HFFc6 (cell line): ENCODE data around the gene GPR142. TPM values are rescaled to one million over a fixed set of nuclear protein-coding genes. Genes with fewer than 3 reads are reported as not detected.
"Not testable (repeated sequence)": the region's sequence is repeated elsewhere in the genome, so short reads cannot be mapped to it uniquely, and the experiment has no call there.

Experiments
- DNase-seq: peaks from one replicate; pipeline ENCODE4 v3.0.0-alpha.2; 2018
- H3K27ac Mint-ChIP-seq: 2 replicates; pipeline ENCODE4 v1.8.0; 2020; ENCODE audit warnings: mild to moderate bottlenecking, mixed read lengths
- H3K27me3 Mint-ChIP-seq: 2 replicates; pipeline ENCODE4 v1.8.0; 2021; ENCODE audit warnings: mild to moderate bottlenecking, moderate library complexity, mixed read lengths; ENCODE audit not compliant: insufficient read depth
- H3K36me3 Mint-ChIP-seq: 2 replicates; pipeline ENCODE4 v1.8.0; 2021; ENCODE audit warnings: low read depth, mixed read lengths
- H3K4me1 Mint-ChIP-seq: 2 replicates; pipeline ENCODE4 v1.8.0; 2020; ENCODE audit warnings: low read depth, mixed read lengths
- H3K4me3 Mint-ChIP-seq: 2 replicates; pipeline ENCODE4 v1.8.0; 2020; ENCODE audit warnings: mild to moderate bottlenecking, moderate library complexity, mixed read lengths
- H3K9me3 Mint-ChIP-seq: 2 replicates; pipeline ENCODE4 v1.8.0; 2020; ENCODE audit warnings: mild to moderate bottlenecking, mixed read lengths
- total RNA-seq, 6 experiments: library from RNA; stranded (reverse); fragmentation: NEBNext Ultra II Directional; extraction: Animal tissue kit (Norgen Biotek cat#: 25700); gene quantifications; 2 replicates in 1 of 6; 3 replicates in 5 of 6; pipeline ENCODE4 v1.2.3, GENCODE V29; 2021
- TF ChIP-seq, protein P1 (sequence below): fragments of 200-600 bp; sonication (generic); IDR thresholded peaks from 2 replicates; pipeline ENCODE4 v1.5.0; 2021; ENCODE audit warnings: antibody characterized with exemption, mild to moderate bottlenecking

Gene GPR142
- total RNA-seq, 6 experiments from 2014 or later, result not detected

DNA sequence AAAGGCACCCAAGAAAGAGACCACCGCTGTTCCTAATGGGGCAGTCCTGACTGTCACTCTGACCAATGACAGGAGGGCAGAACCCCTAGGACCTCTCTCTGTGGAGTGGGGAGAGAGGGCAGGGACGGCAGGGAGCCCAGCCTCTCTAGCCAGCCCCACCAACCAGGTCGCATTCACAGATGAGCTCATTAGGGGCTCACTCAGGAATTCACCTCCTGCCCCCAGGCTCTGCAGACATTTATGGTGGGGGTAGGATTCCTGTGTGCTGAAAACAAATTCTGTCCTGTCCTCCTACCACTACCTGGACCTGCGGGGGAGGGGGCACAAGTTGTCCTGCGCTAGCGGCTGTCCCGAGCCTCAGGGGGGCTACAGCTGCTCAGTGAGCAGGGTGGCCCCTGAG, 36.9 kb downstream of the GPR142 start:
- Mint-ChIP-seq H3K36me3 (no peaks in the 10 kb centered on the region; the same call in 1 of the 2 replicates), H3K9me3 (peaks cover 50% of the 10 kb centered on the region), H3K27ac (no peak overlapping the region), H3K27me3 (no peaks in the 10 kb centered on the region), H3K4me1 (no peaks in the 10 kb centered on the region), H3K4me3 (no peak overlapping the region)
- TF ChIP-seq, protein P1, sequence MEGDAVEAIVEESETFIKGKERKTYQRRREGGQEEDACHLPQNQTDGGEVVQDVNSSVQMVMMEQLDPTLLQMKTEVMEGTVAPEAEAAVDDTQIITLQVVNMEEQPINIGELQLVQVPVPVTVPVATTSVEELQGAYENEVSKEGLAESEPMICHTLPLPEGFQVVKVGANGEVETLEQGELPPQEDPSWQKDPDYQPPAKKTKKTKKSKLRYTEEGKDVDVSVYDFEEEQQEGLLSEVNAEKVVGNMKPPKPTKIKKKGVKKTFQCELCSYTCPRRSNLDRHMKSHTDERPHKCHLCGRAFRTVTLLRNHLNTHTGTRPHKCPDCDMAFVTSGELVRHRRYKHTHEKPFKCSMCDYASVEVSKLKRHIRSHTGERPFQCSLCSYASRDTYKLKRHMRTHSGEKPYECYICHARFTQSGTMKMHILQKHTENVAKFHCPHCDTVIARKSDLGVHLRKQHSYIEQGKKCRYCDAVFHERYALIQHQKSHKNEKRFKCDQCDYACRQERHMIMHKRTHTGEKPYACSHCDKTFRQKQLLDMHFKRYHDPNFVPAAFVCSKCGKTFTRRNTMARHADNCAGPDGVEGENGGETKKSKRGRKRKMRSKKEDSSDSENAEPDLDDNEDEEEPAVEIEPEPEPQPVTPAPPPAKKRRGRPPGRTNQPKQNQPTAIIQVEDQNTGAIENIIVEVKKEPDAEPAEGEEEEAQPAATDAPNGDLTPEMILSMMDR, result no peak
- DNase-seq, result no peak

DNA sequence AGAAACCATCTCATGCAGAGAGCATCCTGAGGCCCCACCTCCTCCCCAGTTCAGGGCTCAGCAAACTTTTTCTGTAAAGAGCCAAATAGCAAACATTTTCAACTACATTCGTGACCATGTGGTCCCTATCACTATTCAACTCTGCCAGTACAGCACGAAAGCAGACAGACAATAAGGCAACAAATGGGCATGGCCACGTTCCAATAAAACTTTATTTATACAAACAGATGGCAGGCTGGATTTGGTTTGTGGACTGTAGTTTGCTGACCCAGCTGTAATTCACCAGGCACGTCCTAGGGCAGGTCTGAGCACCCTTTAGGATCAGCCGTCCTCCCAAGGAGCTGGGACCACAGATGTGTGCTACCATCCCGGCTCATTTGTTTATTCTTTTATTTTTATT, 37.5 kb downstream of the GPR142 start:
- TF ChIP-seq, protein P1, result no peak
- Mint-ChIP-seq H3K27ac (no peak overlapping the region), H3K36me3 (no peaks in the 10 kb centered on the region; the same call in 1 of the 2 replicates), H3K4me3 (no peak overlapping the region), H3K4me1 (no peaks in the 10 kb centered on the region), H3K9me3 (peaks cover 44% of the 10 kb centered on the region), H3K27me3 (no peaks in the 10 kb centered on the region)
- DNase-seq, result no peak

DNA sequence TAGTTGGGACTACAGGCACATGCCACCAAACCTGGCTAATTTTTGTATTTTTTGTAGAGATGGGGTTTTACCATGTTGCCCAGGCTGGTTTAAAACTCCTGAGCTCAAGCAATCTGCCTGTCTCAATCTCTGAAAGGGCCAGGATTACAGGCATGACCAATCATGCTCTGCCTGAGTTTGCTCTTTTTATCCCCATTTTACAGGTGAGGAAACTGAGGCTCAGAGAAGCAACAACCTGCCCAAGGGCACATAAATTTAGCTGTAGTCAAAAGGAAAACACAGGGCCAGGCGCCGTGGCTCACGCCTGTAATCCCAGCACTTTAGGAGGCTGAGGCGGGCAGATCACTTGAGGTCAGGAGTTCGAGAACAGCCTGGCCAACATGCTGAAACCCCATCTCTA, 38.0 kb downstream of the GPR142 start:
- H3K27ac Mint-ChIP-seq, H3K36me3 Mint-ChIP-seq, DNase-seq, H3K27me3 Mint-ChIP-seq, H3K4me1 Mint-ChIP-seq, H3K4me3 Mint-ChIP-seq: not testable (repeated sequence)
- peaks cover 45% of the 10 kb centered on the region for H3K9me3 Mint-ChIP-seq

DNA sequence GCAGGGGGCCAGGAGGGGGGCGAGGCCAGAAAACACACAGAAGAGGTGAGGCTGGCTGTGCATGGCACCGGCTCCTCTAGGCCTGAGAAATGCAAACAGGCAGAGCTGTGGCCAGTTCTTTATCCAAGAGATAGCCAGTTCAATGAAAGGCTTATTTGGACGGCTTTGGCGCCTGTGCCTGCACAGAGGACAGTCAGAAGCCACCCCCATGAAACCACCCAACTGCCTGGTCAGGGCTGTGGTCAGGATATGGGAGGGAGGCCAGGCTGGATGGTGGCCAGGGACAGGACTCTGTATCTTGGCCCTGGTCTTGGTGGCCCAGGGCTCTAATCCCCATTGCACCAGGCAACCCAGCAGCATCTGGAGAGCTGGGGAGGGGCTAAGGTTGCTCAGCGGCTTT, 40.1 kb downstream of the GPR142 start:
- no peaks in the 10 kb centered on the region for H3K4me1 Mint-ChIP-seq
- no peak overlapping the region for H3K27ac Mint-ChIP-seq
- DNase-seq, result no peak
- H3K4me3 Mint-ChIP-seq, result no peak overlapping the region
- no peaks in the 10 kb centered on the region for H3K27me3 Mint-ChIP-seq
- H3K36me3 Mint-ChIP-seq, result peaks cover 6% of the 10 kb centered on the region
- TF ChIP-seq, protein P1, result no peak
- peaks cover 50% of the 10 kb centered on the region for H3K9me3 Mint-ChIP-seq

DNA sequence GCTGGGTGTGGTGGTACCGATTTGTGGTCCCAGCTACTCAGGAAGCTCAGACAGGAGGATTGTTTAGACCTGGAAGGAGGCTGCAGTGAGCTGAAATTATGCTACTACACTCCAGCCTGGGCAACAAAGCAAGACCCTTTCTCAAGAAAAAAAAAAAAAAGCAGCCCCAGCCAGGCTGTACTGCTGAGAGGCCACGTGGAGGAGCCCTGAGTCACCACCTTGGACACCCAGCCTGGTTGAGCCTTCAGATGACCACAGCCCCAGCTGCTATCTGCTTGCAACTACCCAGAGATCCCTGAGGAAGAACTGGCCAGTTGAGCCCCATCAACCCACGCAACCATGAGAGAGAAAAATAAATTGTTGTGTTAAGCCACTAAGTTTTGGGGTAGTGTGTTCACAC, 41.0 kb downstream of the GPR142 start:
- Mint-ChIP-seq H3K27ac (no peak overlapping the region), H3K9me3 (peaks cover 53% of the 10 kb centered on the region), H3K4me1 (no peaks in the 10 kb centered on the region), H3K27me3 (no peaks in the 10 kb centered on the region), H3K4me3 (no peak overlapping the region), H3K36me3 (peaks cover 7% of the 10 kb centered on the region)
- TF ChIP-seq, protein P1, result no peak
- DNase-seq, result no peak

DNA sequence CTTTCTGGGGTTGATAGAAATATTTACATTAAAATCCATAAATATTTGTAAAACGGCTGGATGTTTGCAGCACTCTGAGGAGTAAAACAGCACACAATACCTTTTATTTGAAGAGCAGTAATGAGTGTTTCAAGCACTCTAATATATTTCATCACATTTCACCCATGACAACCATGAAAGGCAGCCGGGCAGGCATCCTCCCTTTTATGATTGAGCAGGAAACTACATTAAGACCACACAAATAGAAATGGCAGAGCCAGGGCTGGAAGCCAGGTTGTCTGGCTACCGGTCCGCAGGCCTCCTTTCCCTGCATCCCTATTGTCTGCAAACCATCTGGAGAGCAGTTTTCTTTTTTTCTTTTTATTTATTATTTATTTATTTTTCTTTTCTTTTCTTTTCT, 41.5 kb downstream of the GPR142 start:
- H3K36me3 Mint-ChIP-seq, result peaks cover 10% of the 10 kb centered on the region
- no peak overlapping the region for H3K4me3 Mint-ChIP-seq
- peaks cover 53% of the 10 kb centered on the region for H3K9me3 Mint-ChIP-seq
- H3K27me3 Mint-ChIP-seq, result no peaks in the 10 kb centered on the region
- H3K4me1 Mint-ChIP-seq, result no peaks in the 10 kb centered on the region
- DNase-seq, result no peak
- TF ChIP-seq, protein P1, result no peak
- no peak overlapping the region for H3K27ac Mint-ChIP-seq
